Thyroid gland (tissue), 4 donors: ENCODE data around the gene CCDC51. TPM values are rescaled to one million over a fixed set of nuclear protein-coding genes. Genes with fewer than 3 reads are reported as not detected.

ENCODE experiments used
- DNase-seq, 2 donors: peaks; one replicate each; pipeline ENCODE4 v3.0.0-alpha.2; 2019
- H3K27ac ChIP-seq, 3 donors: fragments of 200-600 bp; sonication (generic); 1 replicate in 2 of 3; 2 replicates in 1 of 3; pipeline ENCODE4 v1.5.1; 2016 to 2019; ENCODE audit warnings: mild to moderate bottlenecking in 1 of 3, moderate library complexity in 1 of 3
- H3K27me3 ChIP-seq: fragments of 200-600 bp; sonication (generic); one replicate; pipeline ENCODE4 v1.5.1; 2019
- H3K36me3 ChIP-seq, 2 donors: fragments of 200-600 bp; sonication (generic); one replicate each; pipeline ENCODE4 v1.5.1; 2016 to 2019
- H3K4me1 ChIP-seq, 2 donors: fragments of 200-600 bp; sonication (generic); one replicate each; pipeline ENCODE4 v1.5.1; 2017 to 2019
- H3K4me3 ChIP-seq, 3 donors: fragments of 200-600 bp; sonication (generic); replicated peaks in 1 of 3; 1 replicate in 2 of 3; 2 replicates in 1 of 3; pipeline ENCODE4 v1.5.1; 2016; ENCODE audit warnings: mild to moderate bottlenecking in 1 of 3
- H3K9me3 ChIP-seq: fragments of 200-600 bp; sonication (generic); one replicate; pipeline ENCODE4 v1.5.1; 2017
- POLR2A ChIP-seq, 2 donors: fragments of 450-650 bp; IDR thresholded peaks; one replicate each; pipeline ENCODE4 v1.6.1; 2017; ENCODE audit warnings: antibody characterized with exemption in 2 of 2, mild to moderate bottlenecking in 2 of 2, moderate library complexity in 1 of 2
- whole genome bisulfite sequencing, 2 donors: methylation state at CpG; one replicate each; pipeline ENCODE4 v1.1.5; 2017; 5-methylcytosine and 5-hydroxymethylcytosine counted together
- intact Hi-C: fragments of 100-400 bp; cut with DNase I; formaldehyde crosslinking; loops from one replicate; pipeline ENCODE4 v1.15.1; 2023
- total RNA-seq, 4 donors: library from RNA; depleted of rRNA; stranded (reverse); fragments of >200 nt; gene quantifications; one replicate each; pipeline ENCODE4 v1.2.3, GENCODE V29; 2016
- TF ChIP-seq, protein P1 (sequence below), 6 experiments: fragments of 200-600 bp in 3 of 6; fragments of 450-650 bp in 3 of 6; sonication (generic) in 3 of 6; IDR thresholded peaks; one replicate each; pipeline ENCODE4 v1.5.1; 2016 to 2019; ENCODE audit warnings: antibody characterized with exemption in 6 of 6, mild to moderate bottlenecking in 2 of 6, inconsistent platforms in 1 of 6, moderate library complexity in 1 of 6

Gene CCDC51
- total RNA-seq, 4 donors from 2014 or later: 8.6 to 17.0 (median 15.0) TPM

DNA sequence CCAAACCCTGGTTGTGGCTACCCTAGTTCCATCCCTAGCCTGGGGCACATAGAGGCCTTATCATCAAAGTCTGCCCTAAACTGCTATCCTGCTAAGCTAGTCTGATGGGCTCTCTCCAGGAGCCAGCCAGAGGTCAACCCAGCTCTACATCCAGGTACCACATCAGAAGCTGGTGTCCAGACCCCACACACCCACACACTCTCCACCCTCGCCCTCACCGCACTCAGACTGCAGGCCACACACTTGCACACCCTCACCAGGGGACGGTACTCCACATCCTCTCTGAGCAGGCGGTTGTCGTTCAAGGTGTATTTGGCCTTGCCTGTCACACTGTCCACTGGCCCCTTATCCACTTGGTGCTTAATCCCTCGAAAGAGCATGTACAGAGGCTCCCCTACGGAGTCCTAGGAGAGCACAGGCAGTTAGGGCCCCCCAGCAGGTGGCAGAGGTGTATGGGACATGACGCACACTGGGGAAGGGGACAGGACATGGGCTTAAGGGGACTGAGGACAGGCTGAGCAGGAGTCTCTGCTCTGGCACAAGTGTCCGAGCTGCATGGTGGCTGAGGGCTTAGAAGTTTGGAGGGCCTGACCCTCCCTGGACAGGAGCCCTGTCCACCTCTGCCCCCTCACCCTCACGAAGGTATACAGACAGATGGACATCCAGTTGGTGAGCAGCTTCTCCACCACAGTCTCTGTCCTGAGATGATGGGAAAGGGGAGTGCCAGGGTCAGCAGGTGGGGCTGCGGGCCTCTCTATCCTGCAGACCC is 28.1 kb downstream of the CCDC51 start:
- no peaks in the 10 kb centered on the region for H3K4me1 ChIP-seq
- TF ChIP-seq, protein P1, sequence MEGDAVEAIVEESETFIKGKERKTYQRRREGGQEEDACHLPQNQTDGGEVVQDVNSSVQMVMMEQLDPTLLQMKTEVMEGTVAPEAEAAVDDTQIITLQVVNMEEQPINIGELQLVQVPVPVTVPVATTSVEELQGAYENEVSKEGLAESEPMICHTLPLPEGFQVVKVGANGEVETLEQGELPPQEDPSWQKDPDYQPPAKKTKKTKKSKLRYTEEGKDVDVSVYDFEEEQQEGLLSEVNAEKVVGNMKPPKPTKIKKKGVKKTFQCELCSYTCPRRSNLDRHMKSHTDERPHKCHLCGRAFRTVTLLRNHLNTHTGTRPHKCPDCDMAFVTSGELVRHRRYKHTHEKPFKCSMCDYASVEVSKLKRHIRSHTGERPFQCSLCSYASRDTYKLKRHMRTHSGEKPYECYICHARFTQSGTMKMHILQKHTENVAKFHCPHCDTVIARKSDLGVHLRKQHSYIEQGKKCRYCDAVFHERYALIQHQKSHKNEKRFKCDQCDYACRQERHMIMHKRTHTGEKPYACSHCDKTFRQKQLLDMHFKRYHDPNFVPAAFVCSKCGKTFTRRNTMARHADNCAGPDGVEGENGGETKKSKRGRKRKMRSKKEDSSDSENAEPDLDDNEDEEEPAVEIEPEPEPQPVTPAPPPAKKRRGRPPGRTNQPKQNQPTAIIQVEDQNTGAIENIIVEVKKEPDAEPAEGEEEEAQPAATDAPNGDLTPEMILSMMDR (IDR thresholded peaks at IDR 0.05): no peak
- TF ChIP-seq POLR2A (IDR thresholded peaks at IDR 0.05): no peak
- peaks cover 85 to 92% of the 10 kb centered on the region in 2 donors for H3K36me3 ChIP-seq
- no peaks in the 10 kb centered on the region for H3K9me3 ChIP-seq
- 93 to 94% methylated on average over 11 of the region's 11 CpGs for WGBS, 2 donors
- H3K27me3 ChIP-seq: no peaks in the 10 kb centered on the region
- no peak overlapping the region for H3K4me3 ChIP-seq
- DNase-seq: peak in 1 of 2 donors; percentile 0
- no peak overlapping the region for H3K27ac ChIP-seq
- intact Hi-C loops: no loop called here

DNA sequence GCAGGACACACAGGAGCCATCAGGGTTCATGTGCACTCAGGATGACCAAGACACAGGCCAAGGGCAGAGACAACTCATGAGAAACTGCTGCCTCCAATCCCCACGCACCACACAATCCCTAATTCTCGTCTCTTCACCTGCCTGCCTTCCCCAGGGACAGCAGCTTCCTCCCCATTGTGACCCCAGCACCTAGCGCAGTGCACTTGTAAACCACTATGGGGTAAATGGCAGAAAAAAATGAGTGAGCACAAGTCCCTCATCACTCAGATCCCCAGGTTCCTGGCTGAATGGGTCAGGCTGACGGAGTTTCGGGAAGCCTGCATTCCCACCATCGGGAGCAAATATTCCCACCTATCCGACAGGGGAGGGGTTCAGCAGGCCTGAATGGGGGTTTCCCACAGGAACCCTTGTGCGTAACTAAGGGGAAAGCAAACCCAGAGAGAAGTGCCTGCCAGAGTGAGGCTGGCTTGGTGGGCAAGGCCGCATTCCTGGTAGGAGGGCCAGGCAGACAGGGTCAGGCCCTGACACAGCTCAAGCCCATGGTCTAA is 28.8 kb downstream of the CCDC51 start:
- WGBS, 2 donors: 93 to 98% methylated on average over 9 of the region's 9 CpGs
- DNase-seq: no peak
- Histone ChIP-seq H3K36me3 (peaks cover 85 to 89% of the 10 kb centered on the region in 2 donors), H3K27ac (no peak overlapping the region), H3K4me1 (no peaks in the 10 kb centered on the region), H3K27me3 (no peaks in the 10 kb centered on the region), H3K4me3 (no peak overlapping the region), H3K9me3 (no peaks in the 10 kb centered on the region)
- intact Hi-C loops: no loop called here
- TF ChIP-seq, protein P1 (IDR thresholded peaks at IDR 0.05): no peak
- no peak for TF ChIP-seq POLR2A (IDR thresholded peaks at IDR 0.05)

DNA sequence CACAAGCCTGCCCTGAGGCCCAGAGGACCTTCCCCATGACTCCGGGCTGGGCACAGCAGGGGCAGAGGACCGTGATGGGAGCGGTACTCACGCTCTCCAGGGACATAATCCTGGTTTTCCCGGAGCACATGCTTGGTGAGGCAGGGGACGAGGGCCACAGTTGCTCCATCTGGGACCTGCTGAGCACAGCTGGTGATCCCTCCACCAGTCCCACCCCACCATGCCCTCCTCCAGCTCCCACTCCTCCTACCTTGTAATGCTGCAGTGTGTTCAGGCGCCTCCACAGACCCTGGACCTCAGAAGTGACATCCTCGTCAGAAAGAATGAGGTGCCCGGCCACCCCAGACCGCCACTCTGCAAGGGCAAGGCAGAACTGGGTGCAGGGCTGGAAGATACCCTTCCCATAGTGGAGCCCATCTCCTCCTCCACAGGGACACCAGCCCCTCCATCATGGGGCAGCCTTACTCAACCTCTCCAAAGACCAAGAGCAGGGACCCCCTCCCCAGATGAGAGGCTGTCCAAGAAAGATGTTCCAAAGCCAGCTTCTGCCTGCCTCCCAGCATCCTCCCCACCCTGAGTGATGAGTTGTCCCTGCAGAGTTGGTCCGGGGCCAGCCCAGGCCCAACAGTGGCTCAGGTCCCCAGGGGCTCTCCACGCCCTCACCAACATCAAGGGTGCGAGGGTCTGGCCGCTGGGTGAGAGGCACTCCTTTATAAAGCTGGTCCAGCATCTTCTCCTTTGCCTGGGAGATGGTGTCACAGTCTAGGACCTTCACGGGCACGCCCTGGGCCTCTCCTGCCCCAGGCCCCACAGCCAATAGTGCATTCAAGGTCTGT is 29.5 kb downstream of the CCDC51 start:
- H3K4me3 ChIP-seq: no peak overlapping the region
- no peaks in the 10 kb centered on the region for H3K4me1 ChIP-seq
- H3K9me3 ChIP-seq: no peaks in the 10 kb centered on the region
- 96 to 97% methylated on average over 11 to 14 of the region's 16 CpGs for WGBS, 2 donors
- peaks cover 81 to 90% of the 10 kb centered on the region in 2 donors for H3K36me3 ChIP-seq
- H3K27ac ChIP-seq: no peak overlapping the region
- intact Hi-C loops: no loop called here
- no peaks in the 10 kb centered on the region for H3K27me3 ChIP-seq
- TF ChIP-seq, protein P1 (IDR thresholded peaks at IDR 0.05): no peak
- TF ChIP-seq POLR2A (IDR thresholded peaks at IDR 0.05): no peak
- DNase-seq: peak in 1 of 2 donors; percentile 1

DNA sequence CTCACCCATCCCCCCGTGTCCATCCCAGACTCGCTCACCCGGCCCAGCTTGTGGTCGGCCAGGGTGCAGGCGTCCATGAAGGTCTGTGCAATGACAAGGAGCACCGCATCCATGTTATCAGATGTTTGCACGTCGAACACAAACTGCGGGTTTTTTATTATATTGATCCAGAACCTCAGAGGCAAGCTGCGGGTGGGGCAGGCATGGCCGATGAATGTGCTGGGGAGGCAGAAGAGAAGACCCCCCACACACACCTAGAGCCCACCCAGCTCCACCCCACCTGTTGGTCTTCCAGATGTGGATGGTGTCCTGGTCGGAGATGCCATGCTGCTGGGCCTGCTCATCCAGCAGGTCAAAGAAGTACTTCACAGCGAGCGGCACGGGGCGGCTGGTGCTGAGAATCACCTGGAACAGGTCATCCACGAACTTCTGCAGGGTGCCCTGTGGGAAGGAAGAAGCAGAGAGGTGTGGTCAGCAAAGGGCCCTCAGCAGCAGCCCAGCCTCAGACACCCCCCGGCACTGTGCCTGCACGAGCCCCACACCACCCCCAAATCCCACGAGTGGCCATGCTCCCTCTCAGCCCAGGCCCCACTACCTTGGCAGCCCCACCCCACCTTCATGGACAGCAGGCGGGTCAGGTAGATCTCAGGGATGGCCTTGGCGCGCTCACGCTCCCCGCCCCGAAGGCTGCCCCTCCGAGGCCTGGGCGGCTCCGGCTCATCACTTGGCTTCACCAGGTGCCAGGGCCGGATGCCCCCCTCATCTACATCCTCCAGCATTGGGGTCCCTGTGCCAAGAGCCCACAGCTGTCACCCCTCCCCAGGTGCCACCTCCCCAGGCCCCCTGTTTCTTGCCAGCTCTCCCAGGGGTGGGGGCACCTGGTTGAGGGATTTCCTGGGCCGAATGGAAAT is 30.4 kb downstream of the CCDC51 start:
- H3K27me3 ChIP-seq: no peaks in the 10 kb centered on the region
- H3K27ac ChIP-seq: no peak overlapping the region
- DNase-seq: peak; percentile 0 to 1
- H3K9me3 ChIP-seq: no peaks in the 10 kb centered on the region
- H3K4me1 ChIP-seq: no peaks in the 10 kb centered on the region
- no peak overlapping the region for H3K4me3 ChIP-seq
- 92 to 94% methylated on average over 18 to 27 of the region's 31 CpGs for WGBS, 2 donors
- peaks cover 74 to 88% of the 10 kb centered on the region in 2 donors for H3K36me3 ChIP-seq
- TF ChIP-seq, protein P1 (IDR thresholded peaks at IDR 0.05): no peak
- TF ChIP-seq POLR2A (IDR thresholded peaks at IDR 0.05): no peak
- intact Hi-C loops: no loop called here
